ENCODE data around the gene GRAMD1C.

Gene GRAMD1C

GRCh38 chr3:113839551-113839950, 963 bp downstream of the GRAMD1C start:
- TF ChIP-seq GATA3 (IDR thresholded peaks at IDR 0.05; ENCODE audit: low read depth, low read length) (no peak), GATA2 (IDR thresholded peaks at IDR 0.05; ENCODE audit: low read depth, low read length) (no peak)

GRCh38 chr3:113844622-113845222, 6.1 kb downstream of the GRAMD1C start:
- no peak for TF ChIP-seq GATA2 (IDR thresholded peaks at IDR 0.05; ENCODE audit: low read depth, low read length)
- no peak for TF ChIP-seq GATA3 (IDR thresholded peaks at IDR 0.05; ENCODE audit: low read depth, low read length)

GRCh38 chr3:113847247-113847646, 8.7 kb downstream of the GRAMD1C start:
- TF ChIP-seq GATA3 (IDR thresholded peaks at IDR 0.05; ENCODE audit: low read depth, low read length), result no peak
- no peak for TF ChIP-seq GATA2 (IDR thresholded peaks at IDR 0.05; ENCODE audit: low read depth, low read length)

- no peak for TF ChIP-seq GATA3 (IDR thresholded peaks at IDR 0.05; ENCODE audit: low read depth, low read length)
- TF ChIP-seq GATA2 (IDR thresholded peaks at IDR 0.05; ENCODE audit: low read depth, low read length), result no peak
Observed at GRCh38 chr3:113847664-113848461, 9.3 kb downstream of the GRAMD1C start.

- no peak for TF ChIP-seq GATA2 (IDR thresholded peaks at IDR 0.05; ENCODE audit: low read depth, low read length)
- no peak for TF ChIP-seq GATA3 (IDR thresholded peaks at IDR 0.05; ENCODE audit: low read depth, low read length)
Observed at GRCh38 chr3:113852506-113852905, 13.9 kb downstream of the GRAMD1C start.

- TF ChIP-seq GATA2 (IDR thresholded peaks at IDR 0.05; ENCODE audit: low read depth, low read length) (no peak), GATA3 (IDR thresholded peaks at IDR 0.05; ENCODE audit: low read depth, low read length) (no peak)
Observed at GRCh38 chr3:113867506-113867905, 28.9 kb downstream of the GRAMD1C start.

- TF ChIP-seq GATA2 (IDR thresholded peaks at IDR 0.05; ENCODE audit: low read depth, low read length) (no peak), GATA3 (IDR thresholded peaks at IDR 0.05; ENCODE audit: low read depth, low read length) (no peak)
Observed at GRCh38 chr3:113873293-113873692, 34.7 kb downstream of the GRAMD1C start.

GRCh38 chr3:113873814-113874526, 35.4 kb downstream of the GRAMD1C start:
- no peak for TF ChIP-seq GATA3 (IDR thresholded peaks at IDR 0.05; ENCODE audit: low read depth, low read length)
- TF ChIP-seq GATA2 (IDR thresholded peaks at IDR 0.05; ENCODE audit: low read depth, low read length), result no peak

GRCh38 chr3:113878403-113878802, 39.8 kb downstream of the GRAMD1C start:
- TF ChIP-seq GATA3 (IDR thresholded peaks at IDR 0.05; ENCODE audit: low read depth, low read length) (no peak), GATA2 (IDR thresholded peaks at IDR 0.05; ENCODE audit: low read depth, low read length) (no peak)

- TF ChIP-seq GATA2 (IDR thresholded peaks at IDR 0.05; ENCODE audit: low read depth, low read length) (no peak), GATA3 (IDR thresholded peaks at IDR 0.05; ENCODE audit: low read depth, low read length) (no peak)
Observed at GRCh38 chr3:113885050-113885449, 46.5 kb downstream of the GRAMD1C start.

- no peak for TF ChIP-seq GATA2 (IDR thresholded peaks at IDR 0.05; ENCODE audit: low read depth, low read length)
- no peak for TF ChIP-seq GATA3 (IDR thresholded peaks at IDR 0.05; ENCODE audit: low read depth, low read length)
Observed at GRCh38 chr3:113890256-113890900, 51.8 kb downstream of the GRAMD1C start.

GRCh38 chr3:113894927-113895326, 56.3 kb downstream of the GRAMD1C start:
- TF ChIP-seq GATA3 (IDR thresholded peaks at IDR 0.05; ENCODE audit: low read depth, low read length), result no peak
- no peak for TF ChIP-seq GATA2 (IDR thresholded peaks at IDR 0.05; ENCODE audit: low read depth, low read length)

GRCh38 chr3:113895964-113896363, 57.4 kb downstream of the GRAMD1C start:
- TF ChIP-seq GATA3 (IDR thresholded peaks at IDR 0.05; ENCODE audit: low read depth, low read length), result no peak
- TF ChIP-seq GATA2 (IDR thresholded peaks at IDR 0.05; ENCODE audit: low read depth, low read length), result no peak

GRCh38 chr3:113896930-113897329, 58.3 kb downstream of the GRAMD1C start:
- no peak for TF ChIP-seq GATA3 (IDR thresholded peaks at IDR 0.05; ENCODE audit: low read depth, low read length)
- no peak for TF ChIP-seq GATA2 (IDR thresholded peaks at IDR 0.05; ENCODE audit: low read depth, low read length)

Data from SH-SY5Y (cell line).